GM06990 (cell line): ENCODE data around the gene DLGAP3.
A peak's percentile ranks its signal among the peaks of the same experiment; 100 is the strongest.

Source experiments
- DNase-seq: peaks from one replicate; pipeline ENCODE4 v3.0.0-alpha.2; 2011; ENCODE audit not compliant: insufficient read length; ENCODE audit errors: extremely low read depth
- H3K27me3 ChIP-seq: replicated peaks from 2 replicates; pipeline ENCODE4 v1.6.0; 2011; ENCODE audit warnings: low read length; ENCODE audit not compliant: control insufficient read depth, insufficient read depth
- H3K36me3 ChIP-seq: 2 replicates; pipeline ENCODE4 v1.5.1; 2011; ENCODE audit warnings: low read length; ENCODE audit not compliant: control insufficient read depth, insufficient read depth
- H3K4me3 ChIP-seq: replicated peaks from 2 replicates; pipeline ENCODE4 v1.5.1; 2011; ENCODE audit warnings: low read depth, mild to moderate bottlenecking, control low read depth, low read length
- TF ChIP-seq, protein P1 (sequence below): IDR thresholded peaks from 2 replicates; pipeline ENCODE4 v1.5.1; 2011; ENCODE audit warnings: low read length, control low read depth, mild to moderate bottlenecking, inconsistent platforms; ENCODE audit not compliant: insufficient read depth, poor library complexity, severe bottlenecking

Gene DLGAP3

DNA sequence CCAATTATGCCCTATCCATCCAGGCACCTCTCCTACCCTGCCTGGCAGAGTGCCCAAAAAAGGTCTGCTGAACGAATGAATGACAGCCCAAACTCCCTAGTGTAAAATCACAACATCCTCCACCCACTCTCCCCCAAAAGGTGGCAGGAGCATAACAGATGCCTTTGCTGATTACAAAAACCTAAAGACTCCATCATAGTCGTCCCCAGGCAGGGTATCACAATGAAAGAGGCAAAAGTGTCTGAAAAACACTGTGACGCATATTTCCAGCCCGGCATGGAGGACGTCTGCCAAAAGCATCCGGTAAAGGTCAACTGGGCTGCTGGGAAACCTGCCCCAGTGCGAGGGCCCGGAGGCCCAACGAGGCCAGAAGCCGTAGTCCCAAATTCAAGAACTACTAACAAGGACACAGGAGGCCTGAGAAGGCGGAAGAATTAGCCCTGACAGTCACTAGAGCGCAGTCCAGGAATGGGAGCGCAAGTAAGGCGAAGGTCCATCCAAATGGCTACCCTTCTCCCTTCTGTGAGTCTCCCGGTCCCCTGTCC is 70.5 kb downstream of the DLGAP3 start:
- H3K27me3 ChIP-seq, result no peaks in the 10 kb centered on the region
- peaks cover 10% of the 10 kb centered on the region for H3K36me3 ChIP-seq
- TF ChIP-seq, protein P1, sequence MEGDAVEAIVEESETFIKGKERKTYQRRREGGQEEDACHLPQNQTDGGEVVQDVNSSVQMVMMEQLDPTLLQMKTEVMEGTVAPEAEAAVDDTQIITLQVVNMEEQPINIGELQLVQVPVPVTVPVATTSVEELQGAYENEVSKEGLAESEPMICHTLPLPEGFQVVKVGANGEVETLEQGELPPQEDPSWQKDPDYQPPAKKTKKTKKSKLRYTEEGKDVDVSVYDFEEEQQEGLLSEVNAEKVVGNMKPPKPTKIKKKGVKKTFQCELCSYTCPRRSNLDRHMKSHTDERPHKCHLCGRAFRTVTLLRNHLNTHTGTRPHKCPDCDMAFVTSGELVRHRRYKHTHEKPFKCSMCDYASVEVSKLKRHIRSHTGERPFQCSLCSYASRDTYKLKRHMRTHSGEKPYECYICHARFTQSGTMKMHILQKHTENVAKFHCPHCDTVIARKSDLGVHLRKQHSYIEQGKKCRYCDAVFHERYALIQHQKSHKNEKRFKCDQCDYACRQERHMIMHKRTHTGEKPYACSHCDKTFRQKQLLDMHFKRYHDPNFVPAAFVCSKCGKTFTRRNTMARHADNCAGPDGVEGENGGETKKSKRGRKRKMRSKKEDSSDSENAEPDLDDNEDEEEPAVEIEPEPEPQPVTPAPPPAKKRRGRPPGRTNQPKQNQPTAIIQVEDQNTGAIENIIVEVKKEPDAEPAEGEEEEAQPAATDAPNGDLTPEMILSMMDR, result no peak
- DNase-seq, result no peak
- peak overlapping the region; percentile 100 for H3K4me3 ChIP-seq

GRCh38 chr1:34856697-34857096 is 72.8 kb downstream of the DLGAP3 start:
- TF ChIP-seq, protein P1, result no peak
- Histone ChIP-seq H3K36me3 (peaks cover 16% of the 10 kb centered on the region), H3K27me3 (no peaks in the 10 kb centered on the region), H3K4me3 (no peak overlapping the region)
- no peak for DNase-seq

DNA sequence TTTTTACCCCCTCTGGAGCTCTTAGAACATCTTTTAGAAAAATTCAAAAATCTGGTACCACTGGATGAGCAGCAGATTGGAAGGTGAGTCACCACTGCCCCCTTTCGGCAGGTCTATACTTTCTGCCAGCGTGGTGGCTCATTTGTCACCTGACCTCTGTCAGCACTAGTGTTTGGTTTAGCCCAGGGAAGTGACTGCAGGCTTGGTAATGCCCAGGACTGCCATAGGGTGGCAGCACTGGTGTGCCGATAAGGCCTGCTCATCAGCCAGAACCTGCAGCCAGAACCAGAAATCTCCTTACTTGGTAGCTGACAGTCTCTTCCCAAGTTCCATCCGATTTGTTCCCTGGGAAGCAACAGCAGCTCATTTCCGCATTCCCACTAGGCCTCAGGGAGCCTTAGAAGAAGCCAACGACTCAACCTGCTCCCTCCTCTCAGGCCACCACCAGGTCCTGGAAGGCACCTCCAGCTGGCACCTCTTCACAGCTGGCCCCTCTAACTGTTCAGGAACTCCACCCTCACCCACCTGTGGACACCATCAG is 76.7 kb downstream of the DLGAP3 start:
- TF ChIP-seq, protein P1, result peak; percentile 96
- Histone ChIP-seq H3K4me3 (no peak overlapping the region), H3K36me3 (peaks cover 22% of the 10 kb centered on the region), H3K27me3 (no peaks in the 10 kb centered on the region)
- peak; percentile 72 for DNase-seq

DNA sequence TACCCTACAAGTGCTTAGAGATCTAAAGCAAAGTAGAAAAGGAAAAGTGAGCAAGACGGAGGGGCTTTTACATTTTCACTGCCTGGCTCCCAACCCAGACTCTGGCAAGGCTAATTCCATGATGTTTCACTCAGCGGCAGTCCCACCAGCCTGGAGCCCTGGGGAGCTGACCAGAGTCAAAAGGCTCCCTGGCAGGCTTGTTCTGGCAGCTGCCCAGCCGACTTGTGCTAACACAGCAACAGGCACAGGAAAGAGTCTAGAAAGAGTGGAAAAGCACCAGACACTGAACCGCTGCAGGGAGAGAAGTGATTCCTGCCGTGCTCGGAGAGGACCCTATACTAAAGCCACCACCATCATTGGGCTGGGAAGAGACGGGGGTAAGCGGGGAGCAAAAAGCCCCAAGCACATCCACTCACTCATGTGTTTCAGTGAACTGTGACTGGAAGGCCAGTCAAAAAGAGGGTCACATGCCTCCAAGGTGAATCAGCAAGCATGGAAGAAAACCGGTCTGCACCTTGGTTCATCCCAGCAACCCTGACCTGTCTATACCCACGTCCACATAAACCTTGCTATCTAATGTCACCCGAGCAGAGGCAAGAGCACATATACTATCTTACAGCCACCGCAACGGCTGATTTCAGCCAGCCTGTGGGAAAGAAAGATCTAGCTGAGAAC is 77.9 kb downstream of the DLGAP3 start:
- TF ChIP-seq, protein P1, result no peak
- no peak overlapping the region for H3K4me3 ChIP-seq
- DNase-seq, result no peak
- H3K27me3 ChIP-seq, result no peaks in the 10 kb centered on the region
- H3K36me3 ChIP-seq, result peaks cover 22% of the 10 kb centered on the region

GRCh38 chr1:34850382-34850781 is 79.1 kb downstream of the DLGAP3 start:
- TF ChIP-seq, protein P1, result no peak
- no peak for DNase-seq
- H3K36me3 ChIP-seq, result peaks cover 18% of the 10 kb centered on the region
- H3K4me3 ChIP-seq, result no peak overlapping the region
- no peaks in the 10 kb centered on the region for H3K27me3 ChIP-seq
